T-helper 22 cell (primary cell): ENCODE measurements around the gene RAB6A.

ENCODE experiments used
- DNase-seq: peaks from one replicate; pipeline ENCODE4 v3.0.0-alpha.2; 2020; ENCODE audit warnings: low read depth

The RAB6A gene

DNA sequence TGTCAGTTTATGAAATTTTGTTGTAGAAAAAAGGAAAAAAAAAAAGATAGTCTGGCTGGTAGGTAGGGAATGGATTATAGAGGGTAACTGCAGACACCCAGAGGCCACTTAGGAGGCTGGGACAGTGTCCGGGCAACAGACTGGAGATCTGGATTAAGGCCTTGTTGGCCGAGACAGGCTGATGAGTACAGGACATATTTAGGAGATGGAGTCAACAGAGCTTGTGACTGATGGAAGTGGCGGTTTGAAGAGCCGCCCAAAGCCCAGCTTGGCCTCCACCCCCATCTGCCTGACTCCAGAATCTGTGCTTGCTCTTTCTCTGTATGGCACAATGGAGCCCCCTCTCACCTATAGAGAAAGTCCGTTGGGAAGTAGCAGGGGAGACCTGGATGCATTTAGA, 106.9 kb downstream of the RAB6A start:
- DNase-seq, result no peak

DNA sequence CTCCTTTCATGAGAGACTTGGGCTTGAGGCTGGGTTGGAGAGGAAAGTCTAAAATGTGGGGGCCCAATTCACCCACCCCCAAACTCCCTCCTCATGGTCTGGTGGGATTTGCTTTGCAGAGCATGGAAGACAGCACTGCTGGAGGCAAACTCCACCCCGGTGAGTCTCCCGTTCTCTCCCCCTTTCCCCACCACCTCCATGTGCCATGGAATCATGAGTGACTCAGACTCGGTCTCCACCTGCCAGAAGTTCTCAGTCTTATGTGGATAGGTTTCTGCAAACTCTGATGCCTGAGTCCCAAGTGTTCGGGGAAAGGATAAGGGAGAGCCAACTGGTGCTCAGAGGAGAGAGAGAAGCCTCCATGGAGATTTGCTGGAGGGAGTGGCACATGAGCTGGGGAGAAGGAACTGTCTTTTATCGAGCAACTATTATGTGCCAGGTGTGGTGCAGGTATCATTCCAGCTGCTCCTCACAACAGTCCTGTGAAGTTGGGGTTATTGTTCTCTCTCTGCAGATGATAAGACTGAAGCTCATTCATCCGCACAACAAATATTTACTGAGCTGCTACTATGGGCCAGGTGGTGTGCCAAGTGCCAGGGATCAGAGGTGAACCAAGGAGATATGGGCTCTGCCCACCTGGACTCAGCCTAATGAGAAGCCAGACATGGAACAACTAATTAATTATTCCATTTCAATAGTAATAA, 107.9 kb downstream of the RAB6A start:
- no peak for DNase-seq

DNA sequence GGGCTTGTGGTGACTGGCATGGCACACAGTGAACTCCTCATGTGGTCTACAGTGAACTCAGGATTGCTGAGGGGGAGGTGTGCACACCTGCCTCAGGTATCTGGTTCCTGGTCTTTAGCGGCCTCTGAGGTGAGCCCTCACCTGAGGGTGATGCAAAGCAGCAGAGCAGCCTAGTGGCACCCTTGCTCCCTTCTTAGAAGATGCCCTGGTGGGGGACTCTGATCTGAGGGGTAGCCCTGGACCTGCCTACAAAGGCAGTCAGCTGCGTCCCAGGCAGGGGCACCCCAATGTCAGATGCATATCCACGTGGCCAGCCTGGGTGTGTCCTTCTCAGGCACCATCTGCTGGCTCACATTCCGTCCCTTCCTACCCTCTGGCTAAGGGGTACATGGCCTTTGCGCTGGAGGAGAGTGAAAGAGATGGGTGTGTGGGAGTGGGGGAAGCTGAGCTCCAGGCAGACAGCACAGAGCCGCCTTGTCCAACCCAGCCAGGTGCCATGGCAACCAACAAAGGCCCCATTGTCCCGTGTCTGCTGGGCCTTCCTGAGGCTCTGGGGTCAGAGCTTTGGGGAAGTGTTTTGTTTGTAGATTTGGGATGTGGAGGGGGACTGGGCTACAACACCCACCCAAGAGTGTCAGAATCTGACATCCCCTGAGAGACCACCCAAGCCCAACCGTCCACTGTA, 108.7 kb downstream of the RAB6A start:
- DNase-seq, result no peak

- DNase-seq, result no peak
Measured at GRCh38 chr11:73651661-73652045, 109.2 kb downstream of the RAB6A start.

- DNase-seq, result no peak
Measured at GRCh38 chr11:73651252-73651651, 109.6 kb downstream of the RAB6A start.

- DNase-seq, result no peak
Measured at GRCh38 chr11:73650400-73650799, 110.5 kb downstream of the RAB6A start.

- no peak for DNase-seq
Measured at GRCh38 chr11:73649206-73649605, 111.7 kb downstream of the RAB6A start.

DNA sequence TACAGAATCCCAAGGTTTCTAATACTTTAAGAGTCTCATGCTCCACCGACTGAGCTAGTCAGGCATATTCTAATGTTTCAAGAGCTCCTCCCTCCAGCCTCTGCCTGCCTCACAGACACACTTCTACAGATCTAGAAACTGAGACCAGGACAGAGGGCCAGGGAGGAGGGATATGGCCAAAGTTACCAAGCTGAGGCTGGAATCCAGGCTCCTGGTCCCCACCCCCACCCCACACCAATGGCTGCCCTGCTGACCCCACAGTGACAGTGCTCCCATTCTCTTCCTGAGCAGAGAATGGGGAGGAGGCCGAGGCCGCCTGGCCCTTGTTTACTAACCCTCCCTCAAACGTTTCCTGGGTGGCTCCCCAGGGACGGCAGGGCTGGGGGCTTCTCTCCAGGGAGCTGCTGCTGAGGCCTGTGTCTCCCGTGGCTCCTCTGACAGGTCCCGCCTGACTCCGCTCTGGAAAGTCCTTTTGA, 112.3 kb downstream of the RAB6A start:
- no peak for DNase-seq

- DNase-seq, result no peak
Measured at GRCh38 chr11:73648121-73648520, 112.8 kb downstream of the RAB6A start.

DNA sequence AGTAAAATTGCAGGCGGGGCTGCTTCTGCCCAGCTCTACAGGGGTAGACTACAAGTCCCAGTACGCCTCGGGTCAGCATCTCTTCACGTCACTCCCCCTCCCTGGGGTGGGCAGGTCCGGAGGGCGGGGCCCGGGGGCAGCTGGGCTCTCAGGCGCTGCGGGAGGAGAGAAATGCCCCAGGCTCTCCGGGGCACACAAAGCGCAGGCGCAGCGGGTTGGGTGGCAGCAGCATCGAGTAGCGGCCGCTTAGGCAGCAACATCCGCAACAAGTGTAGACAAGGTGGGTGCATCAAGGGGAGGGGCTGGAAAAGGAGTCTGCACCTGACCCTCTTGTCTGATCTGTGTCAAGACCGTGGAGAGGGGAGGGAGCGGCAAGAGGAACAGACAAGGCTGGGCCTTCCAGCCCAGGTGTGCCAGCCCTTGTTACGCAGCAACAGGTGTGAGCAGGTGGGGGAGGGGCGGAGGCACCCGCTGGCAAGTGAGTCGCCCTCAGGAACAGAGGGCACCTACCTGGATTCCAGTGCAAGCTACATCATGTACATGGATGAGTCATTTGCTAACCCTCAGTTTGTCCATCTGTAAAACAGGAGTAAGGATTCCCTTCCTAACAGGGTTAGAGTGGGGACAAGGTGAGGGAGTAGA, 113.3 kb downstream of the RAB6A start:
- peak; percentile 85 for DNase-seq

DNA sequence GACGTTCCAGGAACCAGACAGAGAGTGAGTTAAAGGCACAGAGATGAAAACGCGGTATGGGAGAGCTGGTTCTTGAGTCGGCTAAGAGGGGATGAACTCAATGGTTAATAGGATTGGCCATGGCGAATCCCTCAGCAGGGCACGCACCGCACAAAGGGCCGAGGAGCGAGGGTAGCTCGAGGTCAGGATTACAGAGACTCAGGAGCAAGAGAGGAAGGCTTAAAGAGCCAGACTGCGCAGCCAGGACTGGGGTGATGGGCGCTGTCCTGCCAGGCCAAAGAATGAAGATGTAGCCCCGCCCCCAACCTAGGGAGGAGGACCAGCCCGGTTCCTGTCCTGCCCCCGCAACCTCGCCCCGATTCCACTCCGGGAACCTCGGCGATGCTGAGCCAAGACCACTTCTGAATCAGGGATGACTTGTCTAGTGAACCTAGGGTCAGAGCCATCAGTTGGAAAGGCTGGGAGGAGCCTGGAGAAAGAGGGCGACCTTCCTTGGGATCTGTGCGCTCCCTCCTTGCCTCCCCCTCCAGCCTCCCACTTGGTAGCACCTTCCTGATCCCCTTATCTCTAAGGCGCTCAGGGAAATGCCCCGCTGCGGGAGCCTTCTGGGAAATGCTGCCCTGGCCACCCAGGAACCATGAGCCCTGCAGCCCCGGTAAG, 114.8 kb downstream of the RAB6A start, which contains the start of gene PLEKHB1:
Gene PLEKHB1 (plus strand): TSS at position 610 of the 660 bp plus-strand sequence. CDS start 28 bp downstream, at position 638.
- no peak for DNase-seq

DNA sequence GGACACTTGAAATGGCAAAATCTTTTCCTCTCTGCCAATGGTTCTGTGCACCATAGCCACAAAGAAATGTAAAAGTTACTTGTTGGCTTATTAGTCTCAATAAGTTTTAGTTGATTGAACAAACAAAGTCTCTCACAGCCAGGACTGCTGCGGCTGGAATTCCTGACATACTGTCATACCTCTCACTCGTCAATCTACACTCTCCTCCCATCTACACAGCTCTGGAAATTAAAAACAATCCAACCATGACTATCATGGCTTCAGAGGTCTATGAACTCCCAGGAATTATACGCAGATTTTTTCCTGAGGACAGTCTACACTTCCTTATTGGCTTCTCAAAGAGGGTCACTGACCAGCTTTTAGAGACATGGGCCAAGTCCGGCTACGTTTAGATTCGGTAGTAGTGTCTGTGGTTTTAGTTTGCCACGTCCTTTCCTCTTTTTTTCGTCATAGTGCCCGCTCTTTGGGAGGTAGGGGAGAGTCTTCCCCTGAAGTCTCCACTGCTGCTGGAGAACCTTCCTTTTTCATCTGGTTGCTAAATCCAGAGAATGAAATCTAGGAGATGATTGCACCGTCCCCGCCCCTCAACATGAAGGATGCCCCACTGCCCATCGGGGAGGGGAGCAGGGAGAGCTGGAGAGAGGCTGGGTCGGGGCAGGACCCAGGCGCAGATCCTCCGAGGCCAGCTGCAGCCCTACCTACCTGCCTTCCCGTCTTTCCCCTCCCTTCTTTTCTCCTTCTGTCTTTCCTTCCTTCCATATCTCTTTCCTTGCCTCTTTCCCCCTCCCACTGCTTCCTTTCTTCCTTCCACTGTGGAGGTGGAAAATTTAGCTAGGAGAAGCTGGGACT, 115.5 kb downstream of the RAB6A start:
- no peak for DNase-seq

DNA sequence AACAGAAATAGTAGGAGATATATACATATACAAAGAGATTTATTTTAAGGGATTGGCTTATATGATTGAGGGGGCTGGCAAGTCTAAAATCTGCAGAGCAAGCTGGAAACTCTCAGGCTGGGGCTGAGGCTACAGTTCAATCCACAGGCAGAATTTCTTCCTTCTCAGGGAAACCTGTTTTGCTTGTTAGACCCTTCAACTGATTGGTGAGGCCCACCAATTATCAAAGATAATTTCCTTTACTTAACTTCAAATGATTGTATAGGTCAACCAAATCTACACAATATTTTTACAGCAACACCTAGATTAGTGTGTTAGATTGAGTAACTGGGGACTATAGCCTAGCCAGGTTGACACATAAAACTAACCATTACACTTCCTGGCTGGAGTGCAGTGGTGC, 119.2 kb downstream of the RAB6A start:
- DNase-seq, result no peak

DNA sequence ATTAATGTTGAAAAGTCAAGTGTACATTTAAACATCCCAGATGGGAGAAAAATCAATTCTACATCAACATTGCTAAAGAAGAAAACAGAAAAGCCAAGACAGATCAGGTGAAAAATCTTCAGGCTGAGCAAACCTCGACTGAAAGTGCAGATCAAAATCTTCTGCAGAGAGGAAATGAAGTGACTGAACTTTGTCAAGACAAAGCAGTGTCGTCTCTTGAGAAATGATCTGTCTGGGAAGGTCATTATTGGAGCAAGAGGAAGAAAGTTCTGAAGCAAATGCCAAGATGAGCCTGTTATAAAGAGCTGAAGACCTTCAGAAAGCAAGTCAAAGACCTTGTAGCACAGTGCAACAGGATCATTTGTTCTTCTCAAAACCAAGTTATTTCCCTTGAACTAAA, 120.3 kb downstream of the RAB6A start:
- no peak for DNase-seq

DNA sequence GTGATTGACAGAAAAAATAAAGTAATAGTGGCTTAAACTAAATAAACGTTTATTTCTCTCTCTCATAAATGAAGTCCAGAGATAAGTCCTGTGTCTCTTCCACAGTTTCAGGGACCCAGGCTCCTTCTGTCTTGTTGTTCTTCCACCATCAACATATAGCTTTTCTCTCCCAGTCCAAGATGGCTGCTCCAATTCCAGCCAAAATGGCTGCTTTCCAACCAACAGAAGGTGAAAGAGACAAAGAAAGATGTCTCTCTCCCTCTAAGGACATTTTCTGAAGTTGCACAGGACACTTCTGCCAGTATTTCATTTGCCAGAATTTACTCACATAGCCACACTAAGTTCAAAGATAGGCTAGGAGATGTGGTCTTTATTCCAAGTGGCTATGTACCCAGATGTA, 123.9 kb downstream of the RAB6A start:
- no peak for DNase-seq

DNA sequence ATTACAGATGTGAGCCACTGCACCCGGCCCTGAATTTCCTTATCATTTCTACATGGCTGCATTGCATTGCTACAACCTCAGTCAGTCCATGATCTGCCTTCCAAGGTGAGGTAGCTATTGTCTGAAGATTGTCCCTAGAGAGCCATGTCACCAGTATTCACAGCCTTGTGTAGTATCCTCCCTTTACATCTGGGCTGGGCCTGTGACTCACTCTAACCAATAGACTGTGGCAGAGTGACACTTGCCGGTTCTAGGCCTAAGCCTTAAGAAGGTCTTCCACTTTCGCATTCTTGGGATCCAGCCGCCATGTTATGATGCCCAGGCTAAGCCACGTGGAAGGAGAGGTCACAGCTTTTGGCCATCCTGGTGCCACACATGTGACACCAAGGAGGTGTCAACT, 124.6 kb downstream of the RAB6A start:
- DNase-seq, result no peak

DNA sequence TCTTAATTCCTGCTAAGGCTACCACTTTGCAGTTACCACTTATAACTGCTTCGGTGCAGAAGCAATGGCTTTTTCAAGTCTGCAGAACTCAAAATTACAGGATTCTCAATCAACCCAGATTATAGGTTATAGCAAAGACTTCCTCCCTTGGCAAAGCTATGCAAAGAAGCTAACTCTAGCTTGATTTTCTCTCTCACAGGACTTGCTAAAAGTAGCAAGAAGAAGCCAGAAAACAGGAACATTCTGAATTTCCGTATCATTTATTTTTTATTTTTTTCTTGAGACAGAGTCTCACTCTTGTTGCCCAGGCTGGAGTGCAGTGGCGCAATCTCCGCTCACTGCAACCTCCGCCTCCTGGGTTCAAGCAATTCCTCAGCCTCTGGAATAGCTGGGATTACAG, 125.2 kb downstream of the RAB6A start:
- no peak for DNase-seq

DNA sequence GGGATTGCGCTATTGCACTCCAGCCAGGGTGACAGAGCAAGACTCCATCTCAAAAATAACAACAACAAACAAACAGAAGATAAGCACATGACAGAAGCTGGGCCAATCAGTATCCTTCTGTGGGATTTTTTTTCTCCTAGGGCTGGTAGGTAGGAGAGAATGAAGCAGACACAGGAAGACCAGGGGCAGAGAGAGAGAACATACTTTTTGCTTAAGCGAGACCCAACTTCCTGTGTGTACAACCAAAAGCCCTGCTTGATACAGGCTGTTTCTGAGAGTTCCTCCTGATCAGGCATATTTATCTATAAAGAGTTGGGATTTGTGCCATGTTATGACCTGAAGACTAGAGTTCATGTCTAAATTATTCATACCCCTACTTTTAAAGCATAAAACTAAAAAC, 126.9 kb downstream of the RAB6A start:
- DNase-seq, result no peak

- no peak for DNase-seq
Measured at GRCh38 chr11:73632996-73633395, 127.9 kb downstream of the RAB6A start.

- no peak for DNase-seq
Measured at GRCh38 chr11:73629907-73630306, 131.0 kb downstream of the RAB6A start.

GRCh38 chr11:73625696-73626318, 135.1 kb downstream of the RAB6A start:
- peak; percentile 32 for DNase-seq
